ENCODE data around the gene IL4R.
"Not testable (repeated sequence)": the region's sequence is repeated elsewhere in the genome, so short reads cannot be mapped to it uniquely, and the experiment has no call there.

IL4R gene

DNA sequence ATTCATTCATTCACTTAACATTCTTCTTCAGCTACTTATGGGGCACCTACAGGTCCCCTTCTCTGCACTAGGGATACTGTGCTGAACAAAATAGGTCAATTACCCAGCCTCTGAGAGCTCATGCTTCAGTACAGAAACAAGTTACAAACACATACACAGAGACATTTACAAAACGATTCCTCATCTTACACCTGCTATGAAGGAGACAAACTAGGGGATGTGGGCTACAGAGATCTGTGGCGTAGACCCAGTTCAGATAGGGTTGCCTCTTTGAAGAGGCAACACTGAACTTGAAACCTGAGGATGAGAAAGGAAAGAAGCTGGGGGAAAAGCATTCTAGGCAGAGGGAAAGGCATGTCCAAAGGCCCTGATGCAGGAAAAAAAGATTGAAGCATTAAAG, 93.4 kb downstream of the IL4R start:
- peak; percentile 35 for DNase-seq

DNA sequence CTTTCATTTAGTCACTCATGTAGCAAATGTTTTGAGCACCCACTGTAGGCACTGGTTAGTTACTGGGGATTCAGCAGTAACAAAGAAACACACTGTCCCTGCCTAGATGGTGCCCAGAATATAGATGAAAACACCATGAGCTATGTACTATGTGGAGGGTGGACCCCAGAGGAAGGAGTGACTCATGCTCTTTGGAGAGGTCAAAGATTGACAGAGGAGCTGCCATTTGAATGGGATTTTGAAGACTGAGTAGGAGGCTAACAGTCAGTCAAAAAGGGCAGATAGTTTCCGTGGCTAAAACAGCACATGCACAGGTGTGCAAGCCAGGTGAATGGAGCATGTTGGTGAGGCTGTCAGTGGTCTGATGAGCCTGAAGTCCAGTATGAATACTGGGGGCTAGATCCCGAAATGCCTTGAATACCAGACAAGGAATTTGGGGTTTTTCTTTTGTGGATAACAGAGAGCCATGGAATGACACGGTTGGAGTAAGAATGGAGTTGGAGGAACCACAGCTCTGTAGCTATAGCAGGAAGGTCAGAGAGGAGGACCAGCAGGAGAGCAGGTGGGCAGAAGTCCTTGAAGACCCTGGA, 94.3 kb downstream of the IL4R start:
- DNase-seq = peak; percentile 71

DNA sequence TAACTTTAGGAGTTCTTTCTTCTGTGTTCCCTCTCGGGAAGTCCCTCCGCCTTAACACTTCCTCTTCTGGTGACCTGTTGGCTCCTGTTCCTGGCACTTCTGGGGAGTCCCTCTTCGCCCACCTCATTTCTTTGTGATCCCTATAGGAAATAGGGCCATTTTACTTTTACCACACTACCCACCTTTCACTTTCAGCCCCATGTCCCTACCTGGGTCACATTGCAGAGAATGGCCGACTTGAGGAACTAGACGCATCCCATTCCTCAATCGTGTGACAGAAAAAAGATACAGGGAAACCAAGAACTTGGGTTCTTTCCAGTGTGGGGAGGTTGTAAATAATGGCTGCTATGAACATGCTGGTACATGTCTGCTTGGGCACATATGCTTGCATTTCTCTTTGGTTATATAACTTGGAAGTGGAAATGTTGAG, 94.8 kb downstream of the IL4R start:
- peak; percentile 29 for DNase-seq

DNA sequence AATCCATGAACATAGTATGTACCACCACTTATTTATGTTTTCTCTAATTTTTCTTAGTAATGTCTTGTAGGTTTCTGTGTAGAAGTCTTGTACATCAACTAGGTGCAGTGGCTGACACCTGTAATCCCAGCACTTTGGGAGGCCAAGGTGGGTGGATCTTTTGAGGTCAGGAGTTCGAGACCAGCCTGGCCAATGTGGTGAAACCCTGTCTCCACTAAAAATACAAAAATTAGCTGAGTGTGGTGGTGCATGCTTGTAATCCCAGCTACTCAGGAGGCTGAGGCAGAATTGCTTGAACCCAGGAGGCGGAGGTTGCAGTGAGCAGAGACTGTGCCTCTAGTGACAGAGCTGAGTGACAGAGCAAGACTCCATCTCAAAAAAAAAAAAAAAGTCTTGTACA, 96.2 kb downstream of the IL4R start:
- not testable (repeated sequence) for DNase-seq

DNA sequence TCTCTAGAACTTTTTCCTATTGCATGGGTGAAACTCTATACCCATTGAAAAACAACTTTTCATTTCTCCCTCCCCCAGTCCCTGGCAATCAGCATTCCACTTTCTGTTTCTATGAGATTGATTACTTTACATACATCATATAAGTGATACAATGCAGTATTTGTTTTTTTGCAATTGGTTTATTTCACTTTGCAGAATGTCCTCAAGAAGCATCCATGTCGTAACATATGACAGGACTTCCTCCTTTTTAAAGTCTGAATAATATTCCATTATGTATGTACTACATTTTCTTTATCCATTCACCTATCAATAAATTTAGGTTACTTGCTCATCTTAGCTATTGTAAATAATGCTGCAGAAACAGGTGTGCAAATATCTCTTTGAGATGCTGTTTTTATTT, 97.0 kb downstream of the IL4R start:
- no peak for DNase-seq

DNA sequence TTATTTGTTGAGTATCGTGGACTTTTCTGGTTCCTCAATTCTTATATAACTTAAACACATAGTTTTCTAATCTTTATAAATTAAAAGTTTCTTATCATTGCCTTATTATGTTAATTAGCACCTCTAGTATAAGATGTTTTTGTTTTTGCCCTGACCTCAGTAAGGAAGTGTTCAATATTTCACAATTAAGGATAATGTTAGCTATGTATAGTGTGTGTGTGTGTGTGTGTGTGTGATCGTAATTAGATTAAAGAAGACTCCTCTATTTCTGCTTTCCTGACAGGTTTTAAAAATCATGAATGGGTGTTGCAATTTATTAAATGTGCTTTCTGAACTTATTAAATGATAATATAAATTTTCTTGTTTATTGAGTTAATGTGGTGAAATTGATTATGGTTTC, 100.2 kb downstream of the IL4R start:
- no peak for DNase-seq
